NCI-H1092 (cell line): ENCODE results near the gene TGFB1.
A peak's percentile ranks its signal among the peaks of the same experiment; 100 is the strongest.
"Not testable (repeated sequence)": the region's sequence is repeated elsewhere in the genome, so short reads cannot be mapped to it uniquely, and the experiment has no call there.

Experiments
- DNase-seq: peaks from one replicate; lab custom pipeline; 2025; lab: John Stamatoyannopoulos, UW

Gene TGFB1

DNA sequence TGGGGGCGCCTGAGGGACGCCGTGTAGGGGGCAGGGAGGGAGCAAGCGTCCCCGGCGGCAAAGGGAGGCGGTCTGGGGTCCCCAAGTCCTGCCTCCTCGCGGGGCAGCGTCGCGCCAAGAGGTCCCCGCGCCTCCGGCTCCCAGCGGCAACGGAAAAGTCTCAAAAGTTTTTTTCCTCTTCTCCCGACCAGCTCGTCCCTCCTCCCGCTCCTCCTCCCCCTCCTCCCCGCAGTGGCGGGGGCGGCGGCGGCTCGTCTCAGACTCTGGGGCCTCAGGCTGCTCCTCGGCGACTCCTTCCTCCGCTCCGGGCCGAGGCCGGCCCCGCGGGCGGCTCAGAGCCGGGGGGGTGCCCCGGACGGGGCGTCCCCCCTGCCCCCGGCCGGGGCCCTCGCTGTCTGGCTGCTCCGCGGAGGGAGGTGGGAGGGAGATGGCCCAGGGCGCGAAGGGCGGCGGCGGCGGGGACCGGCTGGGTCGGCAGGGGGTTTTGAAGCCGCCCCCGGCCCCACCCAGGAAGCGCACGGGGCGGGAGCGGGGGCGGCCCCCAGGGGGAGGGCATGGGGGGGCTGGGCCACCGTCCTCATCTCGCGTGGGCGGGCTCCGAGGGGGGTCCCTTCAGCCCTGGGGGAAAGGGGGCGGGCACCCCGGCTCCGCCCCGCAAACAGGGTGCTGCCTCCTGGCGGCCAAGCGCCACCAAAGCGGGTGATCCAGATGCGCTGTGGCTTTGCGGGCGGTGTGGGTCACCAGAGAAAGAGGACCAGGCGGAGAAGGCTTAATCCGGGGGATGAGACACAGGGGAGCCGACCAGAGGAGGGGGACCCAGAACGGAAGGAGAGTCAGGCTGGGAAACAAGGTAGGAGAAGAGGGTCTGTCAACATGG is at the start of gene TGFB1:
TGFB1 (minus strand) TSS at position 457 of the 877 bp plus-strand sequence. CDS start 878 bp downstream, outside the sequence.
- DNase-seq, result no peak

DNA sequence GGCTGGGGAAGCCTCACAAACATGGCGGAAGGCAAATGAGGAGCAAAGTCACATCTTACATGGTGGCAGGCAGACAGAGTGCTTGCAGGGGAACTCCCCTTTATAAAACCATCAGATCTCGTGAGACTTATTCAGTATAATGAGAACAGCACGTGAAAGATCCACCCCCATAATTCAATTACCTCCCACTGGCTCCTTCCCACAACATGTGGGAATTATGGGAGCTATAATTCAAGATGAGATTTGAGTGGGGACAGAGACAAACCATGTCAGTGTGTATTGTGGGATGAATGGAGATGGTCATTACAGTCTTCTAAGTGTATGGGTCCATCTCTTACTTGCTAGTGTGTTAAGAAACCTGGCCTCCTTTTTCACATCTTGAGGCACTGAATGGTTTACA is 48.3 kb upstream of the TGFB1 start:
- no peak for DNase-seq

DNA sequence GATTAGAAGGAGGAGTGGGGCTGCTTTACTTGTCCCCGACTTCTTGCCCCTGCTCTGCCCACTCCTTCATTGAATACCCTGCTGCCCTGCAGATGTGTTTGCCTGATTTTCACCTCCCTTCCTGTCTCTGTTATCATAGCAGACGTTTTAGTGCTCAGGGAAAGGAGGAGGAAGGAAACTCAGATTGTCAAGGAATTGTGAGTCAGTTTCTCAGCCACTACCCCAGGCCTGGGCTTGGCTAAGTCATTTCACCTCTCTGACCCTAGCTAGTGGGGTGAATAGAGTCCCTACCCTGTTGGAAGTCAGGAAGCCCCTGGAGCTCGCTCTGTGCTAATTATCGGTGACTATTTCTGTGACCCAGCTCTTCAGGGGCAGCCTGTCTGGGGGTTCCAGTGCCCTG is 47.8 kb upstream of the TGFB1 start:
- no peak for DNase-seq

DNA sequence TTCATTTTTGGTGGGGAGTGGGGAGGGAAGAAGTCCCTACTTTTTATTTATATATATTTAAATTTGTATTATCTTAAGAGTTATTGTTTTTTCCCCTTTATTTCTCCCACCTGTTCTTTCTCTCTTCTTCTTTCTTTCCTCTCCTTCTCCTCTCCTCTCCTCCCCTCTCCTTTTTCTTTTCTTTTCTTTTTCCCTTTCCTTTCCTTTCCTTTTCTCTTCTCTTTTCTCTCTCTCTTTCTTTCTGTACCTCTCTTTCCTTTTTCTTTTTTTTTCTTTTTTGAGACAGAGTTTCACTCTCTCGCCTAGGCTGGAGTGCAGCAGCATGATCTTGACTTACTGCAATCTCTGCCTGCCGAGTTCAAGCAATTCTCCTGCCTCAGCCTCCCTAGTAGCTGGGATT is 45.8 kb upstream of the TGFB1 start:
- DNase-seq, result no peak

DNA sequence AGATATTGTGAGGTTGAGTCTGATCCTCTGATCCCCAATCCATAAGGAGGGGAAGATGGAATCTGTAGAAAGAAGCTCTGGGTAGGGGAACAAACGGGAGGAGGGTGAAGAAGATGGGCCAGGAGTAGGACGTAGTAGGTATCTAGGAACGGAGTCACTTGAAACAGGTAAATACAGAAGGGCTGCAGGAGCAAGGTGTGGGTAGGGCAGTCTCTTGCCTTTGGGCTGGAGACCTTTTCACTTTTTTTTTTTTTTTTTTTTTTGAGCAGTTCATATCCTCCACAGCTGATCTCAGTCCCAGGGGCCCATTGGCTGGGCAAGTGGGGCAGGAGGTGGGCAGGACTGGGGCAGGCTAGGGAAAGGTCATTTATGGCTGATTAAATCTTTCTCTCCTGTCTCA is 45.4 kb upstream of the TGFB1 start:
- no peak for DNase-seq

DNA sequence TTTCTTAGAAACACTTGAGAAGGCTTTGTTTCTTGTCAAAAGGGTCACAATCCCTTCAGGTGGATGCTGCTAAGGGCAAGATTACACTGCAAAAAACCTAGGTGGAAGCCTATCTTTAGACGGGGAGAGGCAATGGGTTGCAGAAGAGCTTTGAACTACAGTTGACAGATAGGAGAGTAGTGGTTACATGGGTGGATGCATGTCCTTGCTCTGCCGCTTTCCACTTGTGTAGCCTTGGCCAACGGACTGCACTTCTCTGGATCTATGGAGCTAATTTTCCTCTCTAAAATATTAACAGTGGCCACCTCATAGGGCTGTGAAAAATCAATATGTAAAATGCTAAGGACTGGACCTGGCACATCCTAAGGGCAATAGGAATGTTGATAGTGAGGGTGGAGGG is 44.9 kb upstream of the TGFB1 start:
- no peak for DNase-seq

DNA sequence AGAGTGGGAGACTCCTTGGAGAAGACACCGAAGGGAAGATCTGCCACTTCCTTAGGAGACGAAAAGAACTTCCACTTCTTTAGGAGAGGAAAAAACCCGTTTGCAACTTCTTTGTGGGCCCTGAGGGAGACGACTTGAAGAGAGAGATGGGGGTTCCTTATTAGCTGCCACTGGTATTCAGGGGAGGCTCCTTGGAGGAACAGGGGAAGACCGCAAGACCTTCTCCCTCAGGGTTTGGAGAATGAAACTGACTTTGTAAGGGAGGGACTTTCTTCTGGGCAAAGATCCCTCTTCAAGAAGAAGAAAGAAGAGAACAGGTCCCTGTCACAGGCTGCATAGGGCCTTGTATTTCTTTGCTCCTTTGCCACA is 44.3 kb upstream of the TGFB1 start:
- DNase-seq, result no peak

DNA sequence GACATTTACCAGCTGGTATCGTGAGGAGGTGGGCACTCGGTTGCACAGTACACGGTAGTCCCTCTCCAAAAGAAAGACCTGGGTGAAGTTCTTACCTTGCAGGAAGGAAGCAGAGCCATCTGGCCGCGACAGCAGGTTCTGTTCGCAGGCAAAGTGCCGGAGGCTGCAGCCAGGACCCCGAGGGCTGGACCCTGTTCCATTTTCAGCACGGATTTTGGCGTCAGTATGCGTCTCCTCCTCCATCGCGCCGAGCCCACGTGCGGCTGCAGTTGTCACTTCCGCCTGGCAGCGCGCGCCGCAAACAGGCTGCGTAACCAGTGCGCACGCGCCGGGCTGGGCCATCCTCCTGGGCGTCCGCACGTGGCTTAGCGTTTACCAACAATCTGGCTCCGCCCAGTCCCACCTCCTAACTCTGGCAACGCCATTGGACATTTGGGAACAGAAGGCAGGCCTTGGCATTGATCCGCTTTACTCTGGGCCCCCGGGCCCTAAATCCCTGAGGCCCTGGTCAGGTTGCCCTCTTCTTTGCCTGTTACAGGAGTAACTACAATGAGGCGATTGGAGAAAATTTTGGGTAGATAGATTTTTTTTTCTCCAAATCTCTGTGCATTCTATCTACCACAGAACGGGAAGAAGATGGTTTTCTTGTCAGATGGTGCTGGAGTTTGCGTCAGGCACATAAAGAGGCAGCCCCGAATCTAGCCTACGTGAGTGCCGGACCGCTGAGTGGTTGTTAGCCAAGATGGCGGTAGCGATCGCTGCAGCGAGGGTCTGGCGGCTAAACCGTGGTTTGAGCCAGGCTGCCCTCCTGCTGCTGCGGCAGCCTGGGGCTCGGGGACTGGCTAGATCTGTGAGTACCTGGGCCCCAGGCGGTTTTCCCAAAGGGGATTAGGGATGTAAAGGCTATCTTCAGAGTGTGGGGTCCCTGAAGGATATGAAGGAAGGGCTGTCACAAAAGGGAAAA is 43.6 kb upstream of the TGFB1 start, which contains the start of the genes BCKDHA and EXOSC5:
BCKDHA (plus strand) TSS at position 733 of the 964 bp plus-strand sequence; CDS start at position 743, 10 bp downstream.
EXOSC5 (minus strand) TSS at position 274 of the 964 bp plus-strand sequence; CDS start at position 243, 31 bp downstream.
- peak; percentile 99 for DNase-seq

DNA sequence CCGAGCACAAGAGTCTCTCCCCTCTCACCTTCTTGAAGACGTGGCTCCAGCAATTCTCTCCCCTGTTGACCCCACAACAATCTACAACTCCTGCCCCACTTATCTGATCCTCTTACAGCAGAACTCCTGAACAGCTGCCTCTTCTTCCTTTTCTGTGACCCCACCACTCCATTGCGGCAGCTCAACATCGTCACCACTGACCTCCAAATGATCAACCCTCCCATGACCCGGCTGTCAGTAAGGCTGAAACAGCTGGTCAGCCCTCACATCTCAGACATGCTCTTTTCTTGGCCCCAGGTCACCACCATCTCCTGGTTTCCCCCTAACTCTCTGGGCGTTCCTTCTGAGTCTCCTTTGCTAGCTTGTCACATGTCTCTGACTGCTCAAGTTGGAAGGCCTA is 41.6 kb upstream of the TGFB1 start:
- DNase-seq, result no peak

DNA sequence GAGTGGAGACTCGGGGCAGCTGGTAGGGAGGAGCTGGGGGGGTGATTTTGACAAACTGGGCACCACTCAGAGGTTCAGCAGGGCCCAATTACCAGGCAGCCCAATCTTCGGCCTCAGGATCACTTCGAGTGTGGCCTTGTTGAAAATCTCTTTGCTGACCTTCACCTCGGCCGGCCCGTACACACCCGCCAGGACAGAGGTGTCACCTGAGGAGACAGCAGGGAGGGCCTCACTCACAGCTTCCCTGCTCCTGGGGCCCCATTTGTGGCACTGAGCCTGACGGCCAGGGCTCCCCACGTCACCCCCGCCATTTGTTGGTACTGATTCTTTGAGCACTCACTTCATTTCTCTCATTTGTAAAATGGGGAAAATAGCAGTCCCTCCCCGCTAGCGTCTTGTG is 39.1 kb upstream of the TGFB1 start:
- no peak for DNase-seq

DNA sequence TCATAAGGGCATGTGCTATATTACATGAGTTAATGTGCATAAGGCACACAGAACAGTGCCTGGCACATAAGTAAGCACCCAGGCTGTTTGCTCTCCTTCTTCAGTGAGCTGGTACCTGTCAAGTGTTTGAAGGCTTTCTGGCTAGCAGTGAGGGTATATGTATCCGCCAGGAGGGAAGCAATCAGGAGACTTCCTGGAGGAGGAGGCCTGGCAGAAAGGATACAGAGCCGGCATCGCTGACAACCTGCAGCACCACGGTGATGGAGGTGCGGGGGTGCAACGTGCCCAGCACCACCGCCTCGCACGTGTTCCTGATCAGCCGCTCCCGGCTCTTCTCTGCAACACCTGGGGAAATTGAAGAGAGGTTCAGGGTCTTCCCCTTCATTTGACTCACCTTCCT is 37.9 kb upstream of the TGFB1 start:
- no peak for DNase-seq

DNA sequence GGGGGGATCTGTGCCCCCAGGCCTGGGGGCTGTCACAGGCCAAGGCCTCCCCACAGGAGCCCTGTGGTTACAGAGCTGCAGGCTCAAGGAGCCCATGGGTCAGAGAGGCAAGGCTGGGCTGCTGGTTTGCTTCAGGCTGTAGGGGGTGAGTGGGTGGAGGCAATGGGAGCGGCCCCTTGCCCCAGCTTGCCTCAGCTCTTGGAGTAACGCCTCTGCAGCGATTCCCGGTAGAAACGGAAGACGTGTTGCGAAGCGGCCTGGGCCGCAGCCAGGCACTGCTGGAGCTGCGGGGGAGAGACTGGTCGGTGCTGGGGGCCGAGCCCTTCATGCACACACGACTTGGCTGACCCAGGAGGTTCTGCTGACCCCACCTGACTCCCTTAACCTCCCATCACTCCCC is 32.7 kb upstream of the TGFB1 start:
- DNase-seq, result no peak

DNA sequence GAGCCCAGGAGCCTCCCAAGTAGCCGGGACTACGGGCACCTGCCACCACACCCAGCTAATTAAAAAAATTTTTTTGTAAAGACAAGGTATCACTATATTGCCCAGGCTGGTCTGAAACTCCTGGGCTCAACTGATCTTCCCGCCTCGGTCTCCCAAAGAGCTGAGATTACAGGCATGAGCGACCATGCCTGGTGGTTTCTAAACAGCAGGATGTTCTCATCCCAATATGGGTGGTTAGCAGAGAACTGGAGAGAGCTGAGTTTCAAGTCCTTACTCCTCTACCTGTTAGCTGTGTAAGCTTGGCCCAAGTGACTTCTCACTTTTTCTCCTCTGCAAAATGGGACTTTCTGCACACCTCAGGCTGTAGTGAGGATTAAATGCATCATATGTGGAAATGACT is 30.6 kb upstream of the TGFB1 start:
- DNase-seq, result no peak

DNA sequence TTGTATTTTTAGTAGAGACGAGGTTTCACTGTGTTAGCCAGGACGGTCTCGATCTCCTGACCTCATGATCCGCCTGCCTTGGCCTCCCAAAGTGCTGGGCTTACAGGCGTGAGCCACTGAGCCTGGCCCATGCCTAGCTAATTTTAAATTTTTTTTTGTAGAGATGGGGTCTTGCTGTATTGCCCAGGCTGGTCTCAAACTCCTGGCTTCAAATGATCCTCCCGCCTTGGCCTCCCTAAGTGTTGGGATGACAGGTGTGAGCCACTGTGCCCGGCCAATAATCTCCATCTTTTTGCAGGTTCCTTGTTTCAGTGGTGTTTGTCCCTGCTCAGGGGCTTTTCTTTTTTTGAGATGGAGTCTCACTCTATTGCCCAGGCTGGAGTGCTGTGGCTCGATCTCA is 27.8 kb upstream of the TGFB1 start:
- DNase-seq, result not testable (repeated sequence)

DNA sequence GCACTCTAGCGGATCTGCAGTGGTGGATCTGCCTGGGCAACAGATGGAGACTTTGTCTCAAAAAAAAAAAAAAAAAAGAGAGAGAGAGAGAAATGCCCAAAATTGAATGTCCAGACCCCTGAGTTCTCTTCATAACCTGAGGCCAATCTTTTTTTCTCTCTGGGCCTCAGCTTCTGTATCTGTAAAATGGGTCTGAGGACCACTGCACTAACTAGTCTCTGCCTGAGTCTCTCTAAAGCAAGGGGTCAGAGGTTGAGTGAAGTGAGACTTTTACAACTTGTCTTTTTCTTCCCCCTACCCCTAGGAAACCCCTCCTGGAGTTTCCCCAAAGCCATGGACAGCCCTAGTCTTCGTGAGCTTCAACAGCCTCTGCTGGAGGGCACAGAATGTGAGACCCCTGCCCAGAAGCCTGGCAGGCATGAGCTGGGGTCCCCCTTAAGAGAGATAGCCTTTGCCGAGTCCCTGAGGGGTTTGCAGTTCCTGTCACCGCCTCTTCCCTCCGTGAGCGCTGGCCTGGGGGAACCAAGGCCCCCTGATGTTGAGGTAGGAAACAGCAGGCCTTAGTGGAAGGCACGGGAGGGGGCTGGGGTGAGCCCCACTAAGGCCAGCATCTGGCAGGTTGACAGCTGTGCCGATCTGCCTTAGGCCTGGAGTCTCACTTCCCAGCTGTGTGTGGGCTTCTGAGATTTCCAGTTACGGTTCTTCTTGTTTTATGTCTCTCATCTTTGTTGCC is 24.4 kb upstream of the TGFB1 start:
- DNase-seq, result no peak

DNA sequence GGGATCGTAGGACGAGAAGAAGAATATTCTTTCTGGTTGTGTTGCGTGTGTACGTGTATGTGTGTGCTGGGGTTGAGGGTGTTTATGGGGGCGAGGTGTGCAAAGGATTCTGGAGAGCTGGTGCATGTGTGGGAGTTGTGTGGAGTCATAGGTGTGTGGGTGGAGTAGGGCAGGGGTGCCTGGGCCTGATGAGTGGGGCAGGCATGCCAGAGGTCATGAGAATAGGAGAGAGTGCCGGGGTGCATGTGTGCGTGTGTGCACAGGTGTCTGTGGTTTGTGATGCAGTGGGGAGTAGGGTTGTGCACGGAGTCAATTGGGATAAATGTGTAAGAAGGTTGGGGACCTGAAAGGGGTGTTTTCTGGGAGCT is 23.3 kb upstream of the TGFB1 start:
- no peak for DNase-seq

DNA sequence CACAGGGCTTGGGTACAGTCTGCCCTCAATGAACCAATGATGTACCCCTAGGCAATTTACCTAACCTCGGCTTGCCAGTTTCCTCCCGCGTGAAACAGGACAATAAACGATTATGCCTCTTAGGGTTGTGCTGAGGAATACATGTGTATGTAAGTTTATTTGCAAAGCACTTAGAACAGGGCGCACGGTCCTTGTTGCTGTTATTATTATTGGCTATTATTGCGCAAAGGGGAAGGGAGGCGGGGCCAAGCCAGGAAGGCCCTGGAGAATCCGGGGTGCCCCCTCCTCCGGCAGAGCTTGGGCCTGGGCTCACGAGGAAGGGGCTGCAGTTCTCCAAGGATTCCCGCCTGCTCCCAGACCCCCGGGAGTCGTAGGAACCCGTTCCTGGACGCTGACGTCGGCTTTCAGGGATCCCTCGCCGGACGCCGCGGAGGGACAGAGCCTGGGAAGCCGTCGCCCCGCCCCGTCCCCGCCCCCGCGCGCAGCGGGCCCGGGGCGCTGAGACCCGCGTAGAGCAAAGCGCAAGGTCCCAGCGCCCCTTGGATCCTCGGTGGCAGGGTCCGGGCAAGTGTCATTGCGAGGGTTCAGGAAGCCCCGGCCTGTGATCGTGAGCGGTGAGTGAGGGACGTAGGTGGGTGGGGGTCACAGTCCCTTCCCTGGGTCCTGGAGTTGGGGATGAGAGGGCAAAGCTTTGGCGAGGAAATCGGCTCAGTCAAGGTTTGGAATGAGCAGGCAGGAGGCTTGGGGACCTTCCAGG is 22.7 kb upstream of the TGFB1 start, which contains the start of gene TMEM91:
TMEM91 (plus strand) TSS at position 293 of the 757 bp plus-strand sequence. CDS start 1,777 bp downstream, outside the sequence.
- DNase-seq, result no peak

DNA sequence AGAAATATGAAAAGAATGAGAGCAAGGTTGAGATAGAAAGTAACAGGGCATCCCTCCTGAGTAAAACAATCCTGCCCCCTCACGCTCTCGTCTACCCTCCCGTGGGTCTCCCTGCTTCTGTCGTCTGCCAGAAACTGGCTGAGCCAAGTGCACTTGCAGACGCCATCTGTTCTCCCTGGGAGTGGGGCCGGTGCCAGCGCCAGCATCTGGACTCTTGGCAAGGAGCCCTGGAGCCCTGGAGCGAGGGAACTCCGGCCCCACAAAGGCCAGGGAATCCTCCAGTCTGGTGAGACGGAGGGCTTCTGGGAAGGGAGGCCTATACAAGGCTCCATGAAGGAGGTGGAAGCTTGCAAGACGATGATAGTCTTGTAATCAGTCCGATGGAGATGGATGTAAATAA is 20.3 kb upstream of the TGFB1 start:
- DNase-seq, result peak; percentile 83

DNA sequence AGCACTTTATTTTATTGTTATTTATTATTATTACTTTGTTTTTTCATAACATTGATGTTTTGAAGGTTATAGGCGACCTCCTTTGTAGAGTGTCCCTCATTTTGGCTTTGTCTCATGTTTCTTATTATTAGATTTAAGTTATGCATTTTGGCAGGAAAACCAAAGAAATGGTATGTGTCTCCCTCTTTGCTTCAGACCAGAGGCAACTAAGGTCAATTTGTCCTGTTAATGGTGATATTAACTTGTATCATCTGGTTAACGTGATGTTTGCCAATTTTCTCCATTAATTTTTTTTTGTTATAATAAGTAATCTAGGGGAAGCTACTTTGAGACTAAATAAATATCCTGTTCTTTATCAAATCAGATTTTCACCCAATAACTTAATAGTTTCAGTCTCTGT is 18.8 kb upstream of the TGFB1 start:
- DNase-seq, result no peak

DNA sequence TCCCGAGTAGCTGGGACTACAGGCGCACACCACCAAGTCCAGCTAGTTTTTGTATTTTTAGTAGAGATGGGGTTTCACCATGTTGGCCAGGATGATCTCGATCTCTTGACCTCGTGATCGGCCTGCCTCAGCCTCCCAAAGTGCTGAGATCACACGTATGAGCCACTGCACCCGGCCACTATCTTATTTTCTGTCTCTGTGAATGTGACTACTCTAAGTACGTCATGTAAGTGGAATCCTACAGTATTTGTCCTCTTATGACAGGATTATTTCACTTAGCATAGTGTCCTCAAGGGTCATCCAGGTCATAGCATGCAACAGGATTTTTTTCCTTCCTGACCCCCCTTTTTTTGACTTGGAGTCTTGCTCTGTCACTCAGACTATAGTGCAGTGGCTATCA is 17.8 kb upstream of the TGFB1 start:
- DNase-seq, result no peak

DNA sequence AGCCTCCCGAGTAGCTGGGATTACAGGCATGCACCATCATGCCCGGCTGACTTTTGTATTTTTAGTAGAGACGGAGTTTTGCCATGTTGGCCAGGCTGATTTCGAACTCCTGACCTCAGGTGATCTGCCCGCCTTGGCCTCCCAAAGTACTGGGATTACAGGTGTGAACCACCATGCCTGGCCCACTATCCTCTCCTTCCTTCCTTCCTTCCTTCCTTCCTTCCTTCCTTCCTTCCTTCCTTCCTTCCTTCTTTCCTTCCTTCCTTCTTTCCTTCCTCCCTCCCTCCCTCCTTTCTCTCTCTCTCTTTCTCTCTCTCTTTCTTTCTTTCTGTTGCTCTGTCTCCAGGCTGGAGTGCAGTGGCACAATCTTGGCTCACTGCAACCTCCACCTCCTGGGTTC is 17.4 kb upstream of the TGFB1 start:
- not testable (repeated sequence) for DNase-seq
